ENCODE results near the gene LYST.

GRCh38 chr1:235749755-235750300 is 116.9 kb downstream of the LYST start:
- TF ChIP-seq CTCF (optimal IDR thresholded peaks at IDR 0.05 in 1 of 3, IDR thresholded peaks at IDR 0.05 in 1 of 3, conservative IDR thresholded peaks at IDR 0.05 in 1 of 3; ENCODE audit: extremely low read depth in 1 of 3, insufficient read depth in 2 of 3, low read length in 3 of 3), result no peak
- TF ChIP-seq EZH2 (IDR thresholded peaks at IDR 0.05; ENCODE audit: low read length), result no peak
